ENCODE measurements around the gene GALK1.
A peak's percentile ranks its signal among the peaks of the same experiment; 100 is the strongest.

DNA sequence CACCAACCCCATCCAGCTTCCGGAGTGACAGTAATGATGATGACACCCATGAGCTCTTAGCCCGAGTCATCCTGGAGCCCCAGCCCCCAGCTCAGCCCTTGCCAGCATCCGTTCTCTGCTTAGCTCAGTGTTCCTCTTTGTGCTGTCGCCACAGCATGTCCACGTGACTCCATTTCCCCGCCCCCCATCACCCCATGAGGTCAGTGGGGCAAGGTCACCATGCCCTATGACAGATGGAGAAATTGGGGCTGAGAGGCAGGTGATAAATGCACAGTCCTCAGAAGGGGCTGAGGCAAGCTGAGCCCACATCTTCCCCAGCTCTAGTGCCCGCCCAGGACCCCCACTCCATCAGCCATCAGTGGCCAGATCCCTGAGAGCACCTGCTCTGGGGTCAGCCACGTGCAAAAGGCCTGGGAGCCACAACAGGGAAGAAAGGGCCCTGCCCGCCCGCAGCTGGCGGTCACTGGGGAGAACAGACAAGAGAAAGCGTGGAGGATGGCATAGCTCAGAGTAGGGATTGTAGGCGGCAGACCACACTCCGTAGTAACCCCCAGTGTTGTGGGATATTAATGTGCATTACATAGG lies 26.7 kb downstream of the GALK1 start:
- TF ChIP-seq TCF12 (IDR thresholded peaks at IDR 0.05) (no peak), TCF12 (CRISPR knock-in tag; IDR thresholded peaks at IDR 0.05) (no peak), SNRNP70 (IDR thresholded peaks at IDR 0.05; ENCODE audit: low read depth, low read length) (no peak), ZNF629 (CRISPR knock-in tag; conservative IDR thresholded peaks at IDR 0.05) (no peak), POLR2A (IDR thresholded peaks at IDR 0.05; ENCODE audit: insufficient read depth in 1 of 2, low read depth in 2 of 2, low read length in 2 of 2) (no peak), NFE2L1 (CRISPR knock-in tag; IDR thresholded peaks at IDR 0.05; ENCODE audit: borderline replicate concordance) (no peak), CTCF (CRISPR knock-in tag; IDR thresholded peaks at IDR 0.05) (0 out of 2 replicates have a peak, but pooled peaks have one; percentile 8), KAT7 (CRISPR knock-in tag; IDR thresholded peaks at IDR 0.05; ENCODE audit: borderline replicate concordance) (no peak), MEIS1 (CRISPR knock-in tag; IDR thresholded peaks at IDR 0.05; ENCODE audit: borderline replicate concordance) (no peak), ETV6 (CRISPR knock-in tag; conservative IDR thresholded peaks at IDR 0.05) (no peak), E2F5 (CRISPR knock-in tag; conservative IDR thresholded peaks at IDR 0.05) (no peak)
- TF ChIP-seq, protein P1, sequence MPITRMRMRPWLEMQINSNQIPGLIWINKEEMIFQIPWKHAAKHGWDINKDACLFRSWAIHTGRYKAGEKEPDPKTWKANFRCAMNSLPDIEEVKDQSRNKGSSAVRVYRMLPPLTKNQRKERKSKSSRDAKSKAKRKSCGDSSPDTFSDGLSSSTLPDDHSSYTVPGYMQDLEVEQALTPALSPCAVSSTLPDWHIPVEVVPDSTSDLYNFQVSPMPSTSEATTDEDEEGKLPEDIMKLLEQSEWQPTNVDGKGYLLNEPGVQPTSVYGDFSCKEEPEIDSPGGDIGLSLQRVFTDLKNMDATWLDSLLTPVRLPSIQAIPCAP (CRISPR knock-in tag; IDR thresholded peaks at IDR 0.05; ENCODE audit: low read depth) = no peak

Data from HepG2 (cell line).